Thymus (tissue), 11 donors: ENCODE data around the gene PDE4C. TPM values are rescaled to one million over a fixed set of nuclear protein-coding genes. Genes with fewer than 3 reads are reported as not detected.

Source experiments
- DNase-seq, 9 donors: peaks; one replicate each; pipeline ENCODE4 v3.0.0-alpha.2; 2013; ENCODE audit warnings: low spot score in 9 of 9, low read depth in 6 of 9, missing footprints in 1 of 9
- H3K27ac ChIP-seq, 2 donors: one replicate each; pipeline ENCODE4 v1.5.1; 2013; ENCODE audit warnings: control low read depth in 1 of 2, low read depth in 1 of 2, low read length in 1 of 2, mild to moderate bottlenecking in 1 of 2, moderate library complexity in 1 of 2
- H3K27me3 ChIP-seq, 2 donors: one replicate each; pipeline ENCODE4 v1.5.1; 2013; ENCODE audit warnings: low read length in 1 of 2; ENCODE audit not compliant: control insufficient read depth in 2 of 2, insufficient read depth in 1 of 2
- H3K36me3 ChIP-seq, 2 donors: one replicate each; pipeline ENCODE4 v1.5.1; 2013; ENCODE audit warnings: low read length in 1 of 2, mild to moderate bottlenecking in 1 of 2, moderate library complexity in 1 of 2; ENCODE audit not compliant: control insufficient read depth in 2 of 2, insufficient read depth in 2 of 2
- H3K4me1 ChIP-seq, 2 donors: one replicate each; pipeline ENCODE4 v1.5.1; 2013; ENCODE audit warnings: low read length in 2 of 2; ENCODE audit not compliant: control insufficient read depth in 2 of 2, insufficient read depth in 2 of 2
- H3K4me3 ChIP-seq, 2 donors: one replicate each; pipeline ENCODE4 v1.5.1; 2013; ENCODE audit warnings: low read length in 2 of 2, control low read depth in 1 of 2, mild to moderate bottlenecking in 1 of 2
- H3K9me3 ChIP-seq, 2 donors: one replicate each; pipeline ENCODE4 v1.5.1; 2013; ENCODE audit warnings: low read length in 1 of 2, mild to moderate bottlenecking in 1 of 2; ENCODE audit not compliant: control insufficient read depth in 2 of 2, insufficient read depth in 1 of 2
- WGBS: extraction: QIAGEN DNeasy Blood & Tissue Kit; methylation state at CpG from one replicate; pipeline ENCODE4 v1.1.7; 2013; 5-methylcytosine and 5-hydroxymethylcytosine counted together
- polyA plus RNA-seq: library from polyadenylated mRNA; stranded (reverse); fragments of 200-250 nt; gene quantifications from one replicate; pipeline ENCODE4 v1.2.3, GENCODE V29; 2013
- total RNA-seq: library from RNA; stranded (reverse); fragments of 120-200 nt; gene quantifications from one replicate; pipeline ENCODE4 v1.2.4, GENCODE V29; 2013
- donor health status: healthy.

Gene PDE4C
- total and polyA plus RNA-seq, 2 donors = 0.05 to 0.34 TPM

DNA sequence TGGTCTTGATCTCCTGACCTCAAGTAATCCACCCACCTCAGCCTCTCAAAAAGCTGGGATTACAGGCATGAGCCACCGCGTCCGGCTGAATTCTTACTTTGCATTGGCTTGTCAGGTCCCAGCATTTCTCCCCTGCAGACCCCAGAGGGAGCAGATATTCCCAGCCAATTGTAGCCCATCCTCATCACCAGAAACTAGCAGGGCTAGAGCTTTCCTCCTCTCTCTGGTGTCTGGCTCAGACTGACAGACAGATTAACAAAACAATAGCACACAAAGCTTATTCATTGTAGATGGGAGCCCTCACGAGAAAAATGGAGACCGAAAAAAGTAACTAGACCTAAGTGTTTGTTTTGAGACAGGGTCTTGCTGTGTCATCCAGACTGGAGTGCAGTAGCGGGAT is 40.7 kb downstream of the PDE4C start:
- Histone ChIP-seq H3K27ac (no peak overlapping the region), H3K27me3 (peaks cover 0 to 3% of the 10 kb centered on the region in 2 donors), H3K4me1 (no peaks in the 10 kb centered on the region), H3K9me3 (no peaks in the 10 kb centered on the region), H3K4me3 (no peak overlapping the region), H3K36me3 (no peaks in the 10 kb centered on the region)
- WGBS = 93% methylated on average over 6 of the region's 6 CpGs
- DNase-seq = no peak

GRCh38 chr19:18183529-18183928 is 42.7 kb downstream of the PDE4C start:
- Histone ChIP-seq H3K4me3 (no peak overlapping the region), H3K4me1 (no peaks in the 10 kb centered on the region), H3K27ac (no peak overlapping the region), H3K36me3 (no peaks in the 10 kb centered on the region), H3K9me3 (no peaks in the 10 kb centered on the region), H3K27me3 (peaks cover 0 to 3% of the 10 kb centered on the region in 2 donors)
- no peak for DNase-seq

GRCh38 chr19:18179957-18180356 is 46.3 kb downstream of the PDE4C start:
- H3K9me3 ChIP-seq = no peaks in the 10 kb centered on the region
- peaks cover 0 to 15% of the 10 kb centered on the region in 2 donors for H3K27me3 ChIP-seq
- H3K4me3 ChIP-seq = no peak overlapping the region
- no peak overlapping the region for H3K27ac ChIP-seq
- H3K36me3 ChIP-seq = no peaks in the 10 kb centered on the region
- H3K4me1 ChIP-seq = no peaks in the 10 kb centered on the region
- WGBS = 76% methylated on average over 5 of the region's 5 CpGs
- DNase-seq = no peak

DNA sequence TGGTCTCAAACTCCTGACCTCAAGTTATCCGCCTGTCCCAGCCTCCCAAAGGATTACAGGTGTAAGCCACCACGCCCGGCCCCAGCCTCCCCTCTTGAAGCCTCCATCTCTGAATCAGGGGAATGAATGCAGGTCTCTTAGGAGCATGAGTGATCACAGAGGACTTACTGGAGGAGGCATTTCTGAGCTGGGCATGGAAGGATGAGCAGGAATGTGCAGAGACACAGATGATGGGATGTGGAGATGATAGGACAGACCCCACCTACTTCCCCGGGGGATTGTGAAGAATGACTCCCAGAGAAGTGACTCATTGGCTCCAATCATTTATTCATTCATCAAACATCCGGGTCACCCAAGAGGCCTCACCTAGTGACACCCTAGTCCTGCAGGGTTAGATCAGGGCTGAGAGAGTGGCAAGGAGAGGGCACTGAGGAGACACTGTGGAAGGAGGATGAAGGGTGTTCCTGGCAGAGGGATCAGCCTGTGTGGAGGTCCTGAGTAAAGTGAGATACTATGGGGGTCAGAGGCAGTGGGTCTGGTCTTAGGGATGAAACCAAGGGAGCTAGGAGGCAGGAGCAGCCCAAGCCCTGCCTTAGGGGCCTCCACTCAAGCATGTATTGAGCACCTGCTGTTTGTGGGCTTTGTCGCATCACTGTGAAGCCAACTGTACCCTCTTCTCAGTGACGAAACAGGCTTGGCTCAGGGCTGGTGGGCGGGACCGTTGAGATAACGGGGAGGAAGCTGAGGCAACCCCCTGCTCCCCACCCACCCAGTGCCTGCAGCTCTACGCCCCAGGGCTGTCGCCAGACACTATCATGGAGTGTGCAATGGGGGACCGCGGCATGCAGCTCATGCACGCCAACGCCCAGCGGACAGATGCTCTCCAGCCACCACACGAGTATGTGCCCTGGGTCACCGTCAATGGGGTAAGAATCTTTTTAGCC is 49.6 kb downstream of the PDE4C start:
- Histone ChIP-seq H3K27me3 (peaks cover 2 to 40% of the 10 kb centered on the region in 2 donors), H3K36me3 (no peaks in the 10 kb centered on the region), H3K4me3 (no peak overlapping the region), H3K27ac (no peak overlapping the region), H3K9me3 (no peaks in the 10 kb centered on the region), H3K4me1 (peaks cover 5 to 17% of the 10 kb centered on the region in 2 donors)
- WGBS = 97% methylated on average over 19 of the region's 19 CpGs
- DNase-seq = no peak

DNA sequence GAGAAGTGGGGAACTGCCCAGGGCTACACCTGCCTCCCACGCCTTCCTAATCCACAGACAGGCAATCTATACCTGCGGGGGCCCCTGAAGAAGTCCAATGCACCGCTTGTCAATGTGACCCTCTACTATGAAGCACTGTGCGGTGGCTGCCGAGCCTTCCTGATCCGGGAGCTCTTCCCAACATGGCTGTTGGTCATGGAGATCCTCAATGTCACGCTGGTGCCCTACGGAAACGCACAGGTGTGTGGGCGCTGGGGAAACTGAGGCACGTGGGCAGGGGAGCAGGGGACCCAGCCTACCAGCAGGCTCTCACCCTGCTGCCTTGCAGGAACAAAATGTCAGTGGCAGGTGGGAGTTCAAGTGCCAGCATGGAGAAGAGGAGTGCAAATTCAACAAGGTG is 51.3 kb downstream of the PDE4C start:
- peak overlapping the region in 1 of 2 donors; percentile 51 for H3K4me3 ChIP-seq
- 93% methylated on average over 11 of the region's 11 CpGs for WGBS
- no peak for DNase-seq
- H3K9me3 ChIP-seq = no peaks in the 10 kb centered on the region
- peaks cover 2 to 37% of the 10 kb centered on the region in 2 donors for H3K27me3 ChIP-seq
- H3K36me3 ChIP-seq = peaks cover 0 to 4% of the 10 kb centered on the region in 2 donors
- peaks cover 5 to 20% of the 10 kb centered on the region in 2 donors for H3K4me1 ChIP-seq
- H3K27ac ChIP-seq = no peak overlapping the region

Other genes with a start within 250 kb of the PDE4C start
- gene ARRDC2, start 218.3 kb downstream of the PDE4C start, total RNA-seq = 17.8 TPM
- gene ARRDC2, start 218.3 kb downstream of the PDE4C start, polyA plus RNA-seq = 172 TPM
- gene IL12RB1, start 139.5 kb downstream of the PDE4C start, total RNA-seq = 7.4 TPM
- gene IL12RB1, start 139.5 kb downstream of the PDE4C start, polyA plus RNA-seq = 3.7 TPM
- 2.0 TPM for gene MAST3, start 128.7 kb downstream of the PDE4C start, total RNA-seq
- gene MAST3, start 128.7 kb downstream of the PDE4C start, polyA plus RNA-seq = 8.9 TPM
- gene PIK3R2, start 73.3 kb downstream of the PDE4C start, total RNA-seq = 6.5 TPM
- gene PIK3R2, start 73.3 kb downstream of the PDE4C start, polyA plus RNA-seq = 15.1 TPM
- 148 TPM for gene IFI30, start 52.6 kb downstream of the PDE4C start, total RNA-seq
- gene IFI30, start 52.6 kb downstream of the PDE4C start, polyA plus RNA-seq = 237 TPM
- 6.8 TPM for gene MPV17L2, start 33.2 kb downstream of the PDE4C start, total RNA-seq
- 13.4 TPM for gene MPV17L2, start 33.2 kb downstream of the PDE4C start, polyA plus RNA-seq
- 0.52 TPM for gene RAB3A, start 22.4 kb downstream of the PDE4C start, total RNA-seq
- 1.0 TPM for gene RAB3A, start 22.4 kb downstream of the PDE4C start, polyA plus RNA-seq
- gene IQCN, start 48.0 kb upstream of the PDE4C start, total RNA-seq = 0.57 TPM
- gene IQCN, start 48.0 kb upstream of the PDE4C start, polyA plus RNA-seq = 5.0 TPM
- gene JUND, start 55.2 kb upstream of the PDE4C start, total RNA-seq = 65.8 TPM
- 88.3 TPM for gene JUND, start 55.2 kb upstream of the PDE4C start, polyA plus RNA-seq
- gene LSM4, start 96.6 kb upstream of the PDE4C start, total RNA-seq = 190 TPM
- 147 TPM for gene LSM4, start 96.6 kb upstream of the PDE4C start, polyA plus RNA-seq
- gene PGPEP1, start 114.2 kb upstream of the PDE4C start, total RNA-seq = 13.3 TPM
- gene PGPEP1, start 114.2 kb upstream of the PDE4C start, polyA plus RNA-seq = 14.8 TPM
- 0.42 TPM for gene GDF15, start 159.7 kb upstream of the PDE4C start, total RNA-seq
- gene GDF15, start 159.7 kb upstream of the PDE4C start, polyA plus RNA-seq = 2.2 TPM
- gene LRRC25, start 171.2 kb upstream of the PDE4C start, total RNA-seq = 2.5 TPM
- 6.2 TPM for gene LRRC25, start 171.2 kb upstream of the PDE4C start, polyA plus RNA-seq
- 47.3 TPM for gene SSBP4, start 193.0 kb upstream of the PDE4C start, total RNA-seq
- gene SSBP4, start 193.0 kb upstream of the PDE4C start, polyA plus RNA-seq = 50.3 TPM
- 14.2 TPM for gene ISYNA1, start 211.7 kb upstream of the PDE4C start, total RNA-seq
- 66.1 TPM for gene ISYNA1, start 211.7 kb upstream of the PDE4C start, polyA plus RNA-seq